H9 (cell line): ENCODE results near the gene SUMO2. TPM values are rescaled to one million over a fixed set of nuclear protein-coding genes. Genes with fewer than 3 reads are reported as not detected.

ENCODE experiments used
- DNase-seq: peaks from one replicate; pipeline ENCODE4 v3.0.0-alpha.2; 2017
- H2AFZ ChIP-seq: one replicate; pipeline ENCODE4 v1.6.1; 2013; ENCODE audit warnings: mild to moderate bottlenecking, low read length, control low read depth, moderate library complexity
- H2AK5ac ChIP-seq: 2 replicates; pipeline ENCODE4 v1.6.1; 2013; ENCODE audit warnings: low read length, control low read depth, mixed read lengths; ENCODE audit not compliant: insufficient read length
- H2BK120ac ChIP-seq: one replicate; pipeline ENCODE4 v1.6.1; 2013; ENCODE audit warnings: low read depth, mild to moderate bottlenecking, low read length, control low read depth, inconsistent platforms; ENCODE audit not compliant: poor library complexity, severe bottlenecking
- H2BK12ac ChIP-seq: 2 replicates; pipeline ENCODE4 v1.6.1; 2013; ENCODE audit warnings: low read length, control low read depth, mixed read lengths, low read depth; ENCODE audit not compliant: insufficient read length
- H2BK15ac ChIP-seq: 2 replicates; pipeline ENCODE4 v1.6.1; 2013; ENCODE audit warnings: low read depth, low read length, control low read depth
- H2BK20ac ChIP-seq: one replicate; pipeline ENCODE4 v1.6.1; 2013; ENCODE audit warnings: low read depth, mild to moderate bottlenecking, low read length, control low read depth, inconsistent platforms; ENCODE audit not compliant: poor library complexity, severe bottlenecking
- H2BK5ac ChIP-seq: 2 replicates; pipeline ENCODE4 v1.6.1; 2013; ENCODE audit warnings: low read length, control low read depth, mixed read lengths; ENCODE audit not compliant: insufficient read length
- H3K14ac ChIP-seq: 2 replicates; pipeline ENCODE4 v1.6.1; 2013; ENCODE audit warnings: low read length, control low read depth; ENCODE audit not compliant: insufficient read depth
- H3K18ac ChIP-seq: 2 replicates; pipeline ENCODE4 v1.6.1; 2013; ENCODE audit warnings: low read depth, mild to moderate bottlenecking, mixed read lengths, low read length, control low read depth; ENCODE audit not compliant: insufficient read length
- H3K23ac ChIP-seq: 2 replicates; pipeline ENCODE4 v1.6.1; 2013; ENCODE audit warnings: low read length, control low read depth, mixed read lengths, low read depth; ENCODE audit not compliant: insufficient read length
- H3K23me2 ChIP-seq: 2 replicates; pipeline ENCODE4 v1.6.1; 2013; ENCODE audit warnings: low read depth, mild to moderate bottlenecking, mixed read lengths, low read length, control low read depth; ENCODE audit not compliant: insufficient read length, poor library complexity, severe bottlenecking
- H3K27ac ChIP-seq: 2 replicates; pipeline ENCODE4 v1.5.1; 2013; ENCODE audit warnings: low read length, control low read depth, mixed read lengths, low read depth; ENCODE audit not compliant: insufficient read length
- H3K27me3 ChIP-seq: 2 replicates; pipeline ENCODE4 v1.6.1; 2013; ENCODE audit warnings: low read length, control low read depth, inconsistent platforms; ENCODE audit not compliant: insufficient read depth
- H3K4ac ChIP-seq: 2 replicates; pipeline ENCODE4 v1.6.1; 2013; ENCODE audit warnings: low read depth, mild to moderate bottlenecking, control low read depth, inconsistent platforms, low read length, moderate library complexity
- H3K4me1 ChIP-seq: 2 replicates; pipeline ENCODE4 v1.6.1; 2013; ENCODE audit warnings: low read length, control low read depth, inconsistent platforms; ENCODE audit not compliant: insufficient read depth
- H3K4me2 ChIP-seq: 2 replicates; pipeline ENCODE4 v1.6.1; 2013; ENCODE audit warnings: low read length, control low read depth, mixed read lengths; ENCODE audit not compliant: insufficient read length, insufficient read depth
- H3K56ac ChIP-seq: 2 replicates; pipeline ENCODE4 v1.6.1; 2013; ENCODE audit warnings: low read depth, mild to moderate bottlenecking, mixed read lengths, low read length, control low read depth; ENCODE audit not compliant: insufficient read length
- H3K79me1 ChIP-seq: 2 replicates; pipeline ENCODE4 v1.6.1; 2013; ENCODE audit warnings: low read depth, mild to moderate bottlenecking, moderate library complexity, low read length, control low read depth, inconsistent platforms; ENCODE audit not compliant: insufficient read depth, poor library complexity, severe bottlenecking
- H3K79me2 ChIP-seq: 2 replicates; pipeline ENCODE4 v1.6.1; 2013; ENCODE audit warnings: low read length, control low read depth, inconsistent platforms; ENCODE audit not compliant: insufficient read depth
- H3K9ac ChIP-seq: 2 replicates; pipeline ENCODE4 v1.6.1; 2013; ENCODE audit warnings: low read length, control low read depth, mixed read lengths; ENCODE audit not compliant: insufficient read length; ENCODE audit errors: extremely low read depth
- H3K9me3 ChIP-seq: one replicate; pipeline ENCODE4 v1.6.1; 2013; ENCODE audit warnings: low read depth, low read length, inconsistent platforms; ENCODE audit not compliant: control insufficient read depth
- H3T11ph ChIP-seq: one replicate; pipeline ENCODE4 v1.6.1; 2013; ENCODE audit warnings: mild to moderate bottlenecking, low read length, control low read depth, inconsistent platforms
- H4K20me1 ChIP-seq: one replicate; pipeline ENCODE4 v1.6.1; 2013; ENCODE audit not compliant: control insufficient read depth, insufficient read length, insufficient read depth
- H4K5ac ChIP-seq: 2 replicates; pipeline ENCODE4 v1.6.1; 2013; ENCODE audit warnings: low read depth, mild to moderate bottlenecking, mixed read lengths, low read length, control low read depth; ENCODE audit not compliant: insufficient read length
- H4K8ac ChIP-seq: replicated peaks from 2 replicates; pipeline ENCODE4 v1.6.1; 2013; ENCODE audit warnings: low read length, control low read depth, mixed read lengths, low read depth; ENCODE audit not compliant: insufficient read length
- H4K91ac ChIP-seq: 2 replicates; pipeline ENCODE4 v1.6.1; 2013; ENCODE audit warnings: low read depth, mild to moderate bottlenecking, moderate library complexity, mixed read lengths, low read length, control low read depth; ENCODE audit not compliant: insufficient read length
- H3K27ac Mint-ChIP-seq, 3 experiments: 2 replicates in 2 of 3; 3 replicates in 1 of 3; pipeline ENCODE4 v1.8.0; 2020 to 2021; ENCODE audit warnings: mixed read lengths in 3 of 3, mild to moderate bottlenecking in 1 of 3, moderate library complexity in 1 of 3
- H3K27me3 Mint-ChIP-seq: 2 replicates; pipeline ENCODE4 v1.8.0; 2021; ENCODE audit warnings: low read depth, mild to moderate bottlenecking, moderate library complexity, mixed read lengths
- H3K36me3 Mint-ChIP-seq, 3 experiments: 2 replicates in 2 of 3; 3 replicates in 1 of 3; pipeline ENCODE4 v1.8.0; 2020 to 2021; ENCODE audit warnings: low read depth in 3 of 3, mixed read lengths in 3 of 3; ENCODE audit not compliant: insufficient read depth in 1 of 3
- H3K4me1 Mint-ChIP-seq, 2 experiments: 2 replicates each; pipeline ENCODE4 v1.8.0; 2020; ENCODE audit warnings: mixed read lengths in 2 of 2
- H3K4me3 Mint-ChIP-seq, 2 experiments: 2 replicates in 1 of 2; 3 replicates in 1 of 2; pipeline ENCODE4 v1.8.0; 2020 to 2021; ENCODE audit warnings: mild to moderate bottlenecking in 2 of 2, mixed read lengths in 2 of 2, moderate library complexity in 1 of 2
- H3K9me3 Mint-ChIP-seq, 2 experiments: 2 replicates in 1 of 2; 3 replicates in 1 of 2; pipeline ENCODE4 v1.8.0; 2020; ENCODE audit warnings: mild to moderate bottlenecking in 2 of 2, mixed read lengths in 2 of 2, moderate library complexity in 1 of 2
- CTCF ChIP-seq: fragments of 200-600 bp; sonication (generic); conservative IDR thresholded peaks from 3 replicates; pipeline ENCODE4 v1.8.0; 2021; ENCODE audit warnings: antibody characterized with exemption, mild to moderate bottlenecking
- WGBS: extraction: QIAGEN DNeasy Blood & Tissue Kit; methylation state at CpG from one replicate; pipeline ENCODE4 v1.1.7; 2013; ENCODE audit warnings: missing lambda C conversion rate, low lambda C conversion rate, mixed read lengths; ENCODE audit not compliant: insufficient read length; ENCODE audit errors: extremely low coverage; 5-methylcytosine and 5-hydroxymethylcytosine counted together
- total RNA-seq: library from RNA; stranded (reverse); gene quantifications from 2 replicates; pipeline ENCODE4 v1.2.1, GENCODE V29; 2021

Gene SUMO2
- total RNA-seq, 1 experiment from 2014 or later, result 813 TPM

GRCh38 chr17:75153780-75154194 lies 29.0 kb downstream of the SUMO2 start:
- Histone ChIP-seq H3K4me2 (peak overlapping the region; percentile 95), H2BK15ac (no peak overlapping the region), H4K20me1 (no peaks in the 10 kb centered on the region), H3K27me3 (no peaks in the 10 kb centered on the region), H3K27ac (no peak overlapping the region), H2AK5ac (no peak overlapping the region), H3K9ac (peak overlapping the region; percentile 90), H3K56ac (no peak overlapping the region), H4K91ac (no peak overlapping the region), H3K9me3 (no peaks in the 10 kb centered on the region), H2BK12ac (no peak overlapping the region), H4K8ac (no peak overlapping the region), H3K14ac (peak overlapping the region; percentile 51), H3K23me2 (peaks cover 8% of the 10 kb centered on the region), H2BK5ac (no peak overlapping the region), H3K79me1 (no peaks in the 10 kb centered on the region), H4K5ac (no peak overlapping the region), H3K79me2 (peaks cover 36% of the 10 kb centered on the region), H2AFZ (no peak overlapping the region), H3K18ac (no peak overlapping the region), H3K4ac (no peak overlapping the region), H2BK20ac (no peak overlapping the region), H2BK120ac (no peak overlapping the region), H3T11ph (no peak overlapping the region), H3K4me1 (no peaks in the 10 kb centered on the region), H3K23ac (no peak overlapping the region)
- Mint-ChIP-seq H3K27me3 (peaks cover 2% of the 10 kb centered on the region; the same call in 1 of the 2 replicates), H3K4me3 (peak overlapping the region; percentile 94 to 99), H3K4me1 (peaks cover 27 to 45% of the 10 kb centered on the region in 2 experiments), H3K27ac (peak overlapping the region; percentile 81 to 96 (median 94); a peak in 6 of 7 replicates), H3K36me3 (peaks cover 15 to 35% (median 18%) of the 10 kb centered on the region in 3 experiments), H3K9me3 (peaks cover 0 to 8% of the 10 kb centered on the region in 2 experiments; a peak in 2 of 5 replicates)
- TF ChIP-seq CTCF, result no peak
- no CpG with 5 or more reads among the region's 35 CpGs for WGBS
- DNase-seq, result no peak
